Activated T-helper 17 cell treated with anti-CD3 and anti-CD28 coated beads, Interleukin-2, amount 50 U/mL, for 72 hours (primary cell): ENCODE data around the gene ASAP2. TPM values are rescaled to one million over a fixed set of nuclear protein-coding genes. Genes with fewer than 3 reads are reported as not detected.

ENCODE experiments used
- ATAC-seq: fragments of 150-1000 bp; cut with Tn5 transposase; replicated peaks from 2 replicates; pipeline ENCODE4 v1.10.0; 2021; ENCODE audit warnings: mild to moderate bottlenecking, moderate library complexity
- H3K27ac Mint-ChIP-seq: one replicate; pipeline ENCODE4 v1.8.0; 2022; ENCODE audit warnings: mixed read lengths
- H3K27me3 Mint-ChIP-seq: one replicate; pipeline ENCODE4 v1.8.0; 2022; ENCODE audit warnings: mixed read lengths
- H3K36me3 Mint-ChIP-seq: one replicate; pipeline ENCODE4 v1.8.0; 2022; ENCODE audit warnings: low read depth, mild to moderate bottlenecking, mixed read lengths
- H3K4me1 Mint-ChIP-seq: one replicate; pipeline ENCODE4 v1.8.0; 2022; ENCODE audit warnings: mixed read lengths
- H3K4me3 Mint-ChIP-seq: one replicate; pipeline ENCODE4 v1.8.0; 2022; ENCODE audit warnings: mild to moderate bottlenecking, mixed read lengths
- H3K9me3 Mint-ChIP-seq: one replicate; pipeline ENCODE4 v1.8.0; 2022; ENCODE audit warnings: mixed read lengths
- total RNA-seq, 2 donors: library from RNA; stranded (reverse); gene quantifications; one replicate each; pipeline ENCODE4 v1.2.3, GENCODE V29; 2022

The ASAP2 gene
- total RNA-seq, 2 donors from 2014 or later, result 0.17 to 0.19 TPM

GRCh38 chr2:9284521-9285297 lies 78.1 kb downstream of the ASAP2 start:
- peaks cover 15% of the 10 kb centered on the region for H3K27me3 Mint-ChIP-seq

GRCh38 chr2:9285385-9285920 lies 78.8 kb downstream of the ASAP2 start:
- no peak overlapping the region for H3K4me3 Mint-ChIP-seq
- no peak for ATAC-seq
- no peak overlapping the region for H3K27ac Mint-ChIP-seq
- no peaks in the 10 kb centered on the region for H3K4me1 Mint-ChIP-seq
- H3K36me3 Mint-ChIP-seq, result no peaks in the 10 kb centered on the region
- H3K27me3 Mint-ChIP-seq, result peaks cover 15% of the 10 kb centered on the region
- H3K9me3 Mint-ChIP-seq, result no peaks in the 10 kb centered on the region

More at GRCh38 chr2:9284521-9285297, 78.1 kb downstream of the ASAP2 start:
- H3K9me3 Mint-ChIP-seq, result no peaks in the 10 kb centered on the region
- no peak overlapping the region for H3K27ac Mint-ChIP-seq
- no peak overlapping the region for H3K4me3 Mint-ChIP-seq
- no peaks in the 10 kb centered on the region for H3K4me1 Mint-ChIP-seq
- ATAC-seq, result no peak
- no peaks in the 10 kb centered on the region for H3K36me3 Mint-ChIP-seq

- peaks cover 15% of the 10 kb centered on the region for H3K27me3 Mint-ChIP-seq
- no peak overlapping the region for H3K27ac Mint-ChIP-seq
- H3K9me3 Mint-ChIP-seq, result no peaks in the 10 kb centered on the region
- no peak overlapping the region for H3K4me3 Mint-ChIP-seq
- ATAC-seq, result no peak
- H3K36me3 Mint-ChIP-seq, result no peaks in the 10 kb centered on the region
- H3K4me1 Mint-ChIP-seq, result no peaks in the 10 kb centered on the region
These were observed 79.3 kb downstream of the ASAP2 start for GRCh38 chr2:9285921-9286320.

- Mint-ChIP-seq H3K9me3 (no peaks in the 10 kb centered on the region), H3K36me3 (no peaks in the 10 kb centered on the region), H3K4me3 (no peak overlapping the region), H3K4me1 (no peaks in the 10 kb centered on the region), H3K27ac (no peak overlapping the region), H3K27me3 (peaks cover 20% of the 10 kb centered on the region)
- ATAC-seq, result no peak
These were observed 80.2 kb downstream of the ASAP2 start for GRCh38 chr2:9286554-9287399.

GRCh38 chr2:9287400-9288045 lies 80.9 kb downstream of the ASAP2 start:
- Mint-ChIP-seq H3K27ac (no peak overlapping the region), H3K9me3 (no peaks in the 10 kb centered on the region), H3K4me1 (no peaks in the 10 kb centered on the region), H3K36me3 (no peaks in the 10 kb centered on the region), H3K4me3 (no peak overlapping the region), H3K27me3 (peaks cover 24% of the 10 kb centered on the region)
- ATAC-seq, result no peak

GRCh38 chr2:9288233-9288632 lies 81.6 kb downstream of the ASAP2 start:
- Mint-ChIP-seq H3K4me3 (no peak overlapping the region), H3K4me1 (no peaks in the 10 kb centered on the region), H3K27ac (no peak overlapping the region), H3K36me3 (no peaks in the 10 kb centered on the region), H3K27me3 (peaks cover 24% of the 10 kb centered on the region), H3K9me3 (no peaks in the 10 kb centered on the region)
- ATAC-seq, result no peak

GRCh38 chr2:9288681-9289338 lies 82.2 kb downstream of the ASAP2 start:
- no peak overlapping the region for H3K4me3 Mint-ChIP-seq
- no peaks in the 10 kb centered on the region for H3K36me3 Mint-ChIP-seq

GRCh38 chr2:9291331-9291730 lies 84.7 kb downstream of the ASAP2 start:
- H3K27ac Mint-ChIP-seq, result no peak overlapping the region
- no peaks in the 10 kb centered on the region for H3K36me3 Mint-ChIP-seq
- no peak for ATAC-seq

More at GRCh38 chr2:9288681-9289338, 82.2 kb downstream of the ASAP2 start:
- no peak for ATAC-seq
- Mint-ChIP-seq H3K27me3 (peaks cover 24% of the 10 kb centered on the region), H3K9me3 (no peaks in the 10 kb centered on the region), H3K4me1 (no peaks in the 10 kb centered on the region), H3K27ac (no peak overlapping the region)

GRCh38 chr2:9291866-9292265 lies 85.3 kb downstream of the ASAP2 start:
- ATAC-seq, result no peak
- Mint-ChIP-seq H3K9me3 (no peaks in the 10 kb centered on the region), H3K27ac (no peak overlapping the region), H3K36me3 (no peaks in the 10 kb centered on the region), H3K27me3 (peaks cover 29% of the 10 kb centered on the region), H3K4me1 (no peaks in the 10 kb centered on the region), H3K4me3 (no peak overlapping the region)

More at GRCh38 chr2:9291331-9291730, 84.7 kb downstream of the ASAP2 start:
- no peaks in the 10 kb centered on the region for H3K4me1 Mint-ChIP-seq
- H3K27me3 Mint-ChIP-seq, result peaks cover 24% of the 10 kb centered on the region
- H3K9me3 Mint-ChIP-seq, result no peaks in the 10 kb centered on the region
- no peak overlapping the region for H3K4me3 Mint-ChIP-seq

GRCh38 chr2:9292426-9292825 lies 85.8 kb downstream of the ASAP2 start:
- no peaks in the 10 kb centered on the region for H3K9me3 Mint-ChIP-seq
- no peak for ATAC-seq
- no peak overlapping the region for H3K4me3 Mint-ChIP-seq
- H3K4me1 Mint-ChIP-seq, result no peaks in the 10 kb centered on the region
- no peak overlapping the region for H3K27ac Mint-ChIP-seq
- H3K27me3 Mint-ChIP-seq, result peaks cover 27% of the 10 kb centered on the region
- H3K36me3 Mint-ChIP-seq, result no peaks in the 10 kb centered on the region

- Mint-ChIP-seq H3K36me3 (no peaks in the 10 kb centered on the region), H3K4me3 (no peak overlapping the region), H3K4me1 (no peaks in the 10 kb centered on the region), H3K27ac (no peak overlapping the region), H3K27me3 (peaks cover 17% of the 10 kb centered on the region), H3K9me3 (no peaks in the 10 kb centered on the region)
- no peak for ATAC-seq
These were observed 88.2 kb downstream of the ASAP2 start for GRCh38 chr2:9294764-9295163.

- no peak overlapping the region for H3K4me3 Mint-ChIP-seq
- H3K36me3 Mint-ChIP-seq, result no peaks in the 10 kb centered on the region
- ATAC-seq, result no peak
These were observed 89.9 kb downstream of the ASAP2 start for GRCh38 chr2:9296559-9296958.

GRCh38 chr2:9297156-9297555 lies 90.5 kb downstream of the ASAP2 start:
- Mint-ChIP-seq H3K27me3 (peaks cover 9% of the 10 kb centered on the region), H3K9me3 (no peaks in the 10 kb centered on the region), H3K27ac (no peak overlapping the region), H3K4me1 (no peaks in the 10 kb centered on the region), H3K4me3 (no peak overlapping the region), H3K36me3 (no peaks in the 10 kb centered on the region)
- ATAC-seq, result no peak

More at GRCh38 chr2:9296559-9296958, 89.9 kb downstream of the ASAP2 start:
- Mint-ChIP-seq H3K9me3 (no peaks in the 10 kb centered on the region), H3K27ac (no peak overlapping the region), H3K4me1 (no peaks in the 10 kb centered on the region), H3K27me3 (peaks cover 12% of the 10 kb centered on the region)

- Mint-ChIP-seq H3K9me3 (no peaks in the 10 kb centered on the region), H3K27me3 (peaks cover 9% of the 10 kb centered on the region), H3K4me3 (no peak overlapping the region), H3K27ac (no peak overlapping the region), H3K36me3 (no peaks in the 10 kb centered on the region), H3K4me1 (no peaks in the 10 kb centered on the region)
- ATAC-seq, result no peak
These were observed 91.2 kb downstream of the ASAP2 start for GRCh38 chr2:9297807-9298206.
